Measurements from ENCODE around the gene RAMP3.
A peak's percentile ranks its signal among the peaks of the same experiment; 100 is the strongest.
"Not testable (repeated sequence)": the region's sequence is repeated elsewhere in the genome, so short reads cannot be mapped to it uniquely, and the experiment has no call there.

The RAMP3 gene

GRCh38 chr7:45149606-45150005, 8.0 kb upstream of the RAMP3 start:
- H3K27me3 ChIP-seq (ENCODE audit: low read depth, low read length) = no peaks in the 10 kb centered on the region
- no peaks in the 10 kb centered on the region for H3K9me3 ChIP-seq (ENCODE audit: control insufficient read depth in 1 of 2, low read length in 2 of 2)
- no peak overlapping the region for H3K4me3 ChIP-seq (ENCODE audit: low read depth in 1 of 2, low read length in 2 of 2)
- H3K4me1 ChIP-seq (ENCODE audit: control insufficient read depth in 1 of 2, insufficient read depth in 2 of 2, low read length in 2 of 2) = peaks cover 0 to under 1% of the 10 kb centered on the region in 2 donors
- no peak overlapping the region for H3K27ac ChIP-seq (ENCODE audit: low read length)
- H3K36me3 ChIP-seq (ENCODE audit: control insufficient read depth in 1 of 2, insufficient read depth in 2 of 2, low read length in 2 of 2) = no peaks in the 10 kb centered on the region

DNA sequence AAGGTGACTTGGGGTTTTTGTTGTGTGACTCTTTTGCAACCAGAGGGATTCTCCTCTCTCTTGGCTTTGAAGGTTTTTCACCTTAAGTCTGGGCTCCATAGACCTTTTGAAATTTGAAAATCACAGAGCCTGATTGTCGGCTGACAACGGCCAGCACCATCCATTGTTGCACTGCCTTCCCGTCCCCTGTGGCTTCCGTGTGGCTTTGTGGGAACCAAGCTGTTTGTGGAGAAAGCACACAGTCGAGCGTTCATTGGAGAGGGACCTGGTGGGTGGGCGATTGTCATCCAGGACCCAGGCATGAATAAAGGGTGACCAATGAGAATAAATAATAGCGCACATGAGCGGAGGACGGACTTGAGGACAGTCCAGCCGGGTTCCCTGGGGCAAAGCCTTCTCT, 7.4 kb upstream of the RAMP3 start:
- H3K27ac ChIP-seq (ENCODE audit: low read length) = no peak overlapping the region
- no peak overlapping the region for H3K4me3 ChIP-seq (ENCODE audit: low read depth in 1 of 2, low read length in 2 of 2)
- no peaks in the 10 kb centered on the region for H3K9me3 ChIP-seq (ENCODE audit: control insufficient read depth in 1 of 2, low read length in 2 of 2)
- H3K36me3 ChIP-seq (ENCODE audit: control insufficient read depth in 1 of 2, insufficient read depth in 2 of 2, low read length in 2 of 2) = no peaks in the 10 kb centered on the region
- no peaks in the 10 kb centered on the region for H3K27me3 ChIP-seq (ENCODE audit: low read depth, low read length)
- peaks cover 0 to 4% of the 10 kb centered on the region in 2 donors for H3K4me1 ChIP-seq (ENCODE audit: control insufficient read depth in 1 of 2, insufficient read depth in 2 of 2, low read length in 2 of 2)

GRCh38 chr7:45151131-45151684, 6.4 kb upstream of the RAMP3 start:
- Histone ChIP-seq H3K27me3 (ENCODE audit: low read depth, low read length) (no peaks in the 10 kb centered on the region), H3K36me3 (ENCODE audit: control insufficient read depth in 1 of 2, insufficient read depth in 2 of 2, low read length in 2 of 2) (no peaks in the 10 kb centered on the region), H3K4me1 (ENCODE audit: control insufficient read depth in 1 of 2, insufficient read depth in 2 of 2, low read length in 2 of 2) (peaks cover 0 to 4% of the 10 kb centered on the region in 2 donors), H3K9me3 (ENCODE audit: control insufficient read depth in 1 of 2, low read length in 2 of 2) (no peaks in the 10 kb centered on the region), H3K27ac (ENCODE audit: low read length) (no peak overlapping the region), H3K4me3 (ENCODE audit: low read depth in 1 of 2, low read length in 2 of 2) (no peak overlapping the region)

- H3K36me3 ChIP-seq (ENCODE audit: control insufficient read depth in 1 of 2, insufficient read depth in 2 of 2, low read length in 2 of 2) = no peaks in the 10 kb centered on the region
- H3K4me3 ChIP-seq (ENCODE audit: low read depth in 1 of 2, low read length in 2 of 2) = no peak overlapping the region
- peaks cover 0 to 4% of the 10 kb centered on the region in 2 donors for H3K4me1 ChIP-seq (ENCODE audit: control insufficient read depth in 1 of 2, insufficient read depth in 2 of 2, low read length in 2 of 2)
- H3K27me3 ChIP-seq (ENCODE audit: low read depth, low read length) = peaks cover 1% of the 10 kb centered on the region
- H3K27ac ChIP-seq (ENCODE audit: low read length) = no peak overlapping the region
- no peaks in the 10 kb centered on the region for H3K9me3 ChIP-seq (ENCODE audit: control insufficient read depth in 1 of 2, low read length in 2 of 2)
These were observed 5.6 kb upstream of the RAMP3 start for GRCh38 chr7:45151967-45152366.

GRCh38 chr7:45153233-45153632, 4.4 kb upstream of the RAMP3 start:
- Histone ChIP-seq H3K36me3 (ENCODE audit: control insufficient read depth in 1 of 2, insufficient read depth in 2 of 2, low read length in 2 of 2) (no peaks in the 10 kb centered on the region), H3K4me3 (ENCODE audit: low read depth in 1 of 2, low read length in 2 of 2) (no peak overlapping the region), H3K27me3 (ENCODE audit: low read depth, low read length) (peaks cover 4% of the 10 kb centered on the region), H3K9me3 (ENCODE audit: control insufficient read depth in 1 of 2, low read length in 2 of 2) (no peaks in the 10 kb centered on the region), H3K4me1 (ENCODE audit: control insufficient read depth in 1 of 2, insufficient read depth in 2 of 2, low read length in 2 of 2) (peaks cover 0 to 4% of the 10 kb centered on the region in 2 donors), H3K27ac (ENCODE audit: low read length) (no peak overlapping the region)

DNA sequence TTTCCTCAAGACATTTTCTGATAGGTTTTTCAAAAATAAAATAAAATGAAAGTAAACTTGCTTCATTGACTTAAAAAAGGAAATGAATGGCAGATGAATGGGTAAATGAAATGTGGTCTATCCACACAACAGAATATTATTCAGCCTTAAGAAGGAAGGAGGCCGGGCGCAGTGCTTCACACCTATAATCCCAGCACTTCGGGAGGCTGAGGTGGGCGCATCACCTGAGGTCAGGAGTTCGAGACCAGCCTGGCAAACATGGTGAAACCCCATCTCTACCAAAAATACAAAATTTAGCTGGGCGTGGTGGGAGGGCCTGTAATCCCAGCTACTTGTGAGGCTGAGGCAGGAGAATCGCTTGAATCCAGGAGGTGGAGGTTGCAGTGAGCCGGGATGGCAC, 3.7 kb upstream of the RAMP3 start:
- H3K9me3 ChIP-seq (ENCODE audit: control insufficient read depth in 1 of 2, low read length in 2 of 2); H3K36me3 ChIP-seq (ENCODE audit: control insufficient read depth in 1 of 2, insufficient read depth in 2 of 2, low read length in 2 of 2); H3K4me3 ChIP-seq (ENCODE audit: low read depth in 1 of 2, low read length in 2 of 2); H3K27me3 ChIP-seq (ENCODE audit: low read depth, low read length); H3K4me1 ChIP-seq (ENCODE audit: control insufficient read depth in 1 of 2, insufficient read depth in 2 of 2, low read length in 2 of 2); H3K27ac ChIP-seq (ENCODE audit: low read length): not testable (repeated sequence)

DNA sequence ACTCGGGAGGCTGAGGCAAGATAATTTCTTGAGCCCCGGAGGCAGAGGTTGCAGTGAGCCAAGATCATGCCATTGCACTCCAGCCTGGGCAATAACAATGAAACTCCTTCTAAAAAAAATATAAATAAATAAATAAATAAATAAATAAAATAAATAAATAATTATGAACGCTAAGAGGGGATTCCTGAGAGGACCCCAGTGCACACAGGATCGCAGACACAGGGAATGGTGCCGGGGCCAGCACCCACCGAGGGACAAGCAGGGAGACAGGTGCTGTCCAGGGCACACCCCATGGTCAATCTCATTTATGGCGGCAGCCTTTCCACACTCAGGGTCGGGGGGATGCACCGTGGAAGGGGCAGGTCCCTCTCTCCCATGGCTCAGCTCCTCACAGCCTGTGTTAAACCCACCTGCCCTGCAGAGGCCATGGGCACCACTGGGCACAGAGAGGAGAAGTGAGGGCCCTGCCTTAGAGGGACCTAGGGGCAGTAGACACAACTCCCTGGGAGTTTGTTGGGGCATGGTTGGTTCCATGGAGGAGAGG, 2.2 kb upstream of the RAMP3 start:
- Histone ChIP-seq H3K9me3 (ENCODE audit: control insufficient read depth in 1 of 2, low read length in 2 of 2) (no peaks in the 10 kb centered on the region), H3K4me1 (ENCODE audit: control insufficient read depth in 1 of 2, insufficient read depth in 2 of 2, low read length in 2 of 2) (peaks cover 0 to 4% of the 10 kb centered on the region in 2 donors), H3K27me3 (ENCODE audit: low read depth, low read length) (peaks cover 4% of the 10 kb centered on the region)

GRCh38 chr7:45155941-45156340, 1.6 kb upstream of the RAMP3 start:
- Histone ChIP-seq H3K27ac (ENCODE audit: low read length) (no peak overlapping the region), H3K4me1 (ENCODE audit: control insufficient read depth in 1 of 2, insufficient read depth in 2 of 2, low read length in 2 of 2) (peaks cover 0 to 4% of the 10 kb centered on the region in 2 donors), H3K36me3 (ENCODE audit: control insufficient read depth in 1 of 2, insufficient read depth in 2 of 2, low read length in 2 of 2) (no peaks in the 10 kb centered on the region), H3K4me3 (ENCODE audit: low read depth in 1 of 2, low read length in 2 of 2) (no peak overlapping the region), H3K27me3 (ENCODE audit: low read depth, low read length) (peaks cover 4% of the 10 kb centered on the region), H3K9me3 (ENCODE audit: control insufficient read depth in 1 of 2, low read length in 2 of 2) (no peaks in the 10 kb centered on the region)

More for the DNA sequence above, 2.2 kb upstream of the RAMP3 start:
- Histone ChIP-seq H3K4me3 (ENCODE audit: low read depth in 1 of 2, low read length in 2 of 2) (no peak overlapping the region), H3K36me3 (ENCODE audit: control insufficient read depth in 1 of 2, insufficient read depth in 2 of 2, low read length in 2 of 2) (no peaks in the 10 kb centered on the region), H3K27ac (ENCODE audit: low read length) (no peak overlapping the region)

DNA sequence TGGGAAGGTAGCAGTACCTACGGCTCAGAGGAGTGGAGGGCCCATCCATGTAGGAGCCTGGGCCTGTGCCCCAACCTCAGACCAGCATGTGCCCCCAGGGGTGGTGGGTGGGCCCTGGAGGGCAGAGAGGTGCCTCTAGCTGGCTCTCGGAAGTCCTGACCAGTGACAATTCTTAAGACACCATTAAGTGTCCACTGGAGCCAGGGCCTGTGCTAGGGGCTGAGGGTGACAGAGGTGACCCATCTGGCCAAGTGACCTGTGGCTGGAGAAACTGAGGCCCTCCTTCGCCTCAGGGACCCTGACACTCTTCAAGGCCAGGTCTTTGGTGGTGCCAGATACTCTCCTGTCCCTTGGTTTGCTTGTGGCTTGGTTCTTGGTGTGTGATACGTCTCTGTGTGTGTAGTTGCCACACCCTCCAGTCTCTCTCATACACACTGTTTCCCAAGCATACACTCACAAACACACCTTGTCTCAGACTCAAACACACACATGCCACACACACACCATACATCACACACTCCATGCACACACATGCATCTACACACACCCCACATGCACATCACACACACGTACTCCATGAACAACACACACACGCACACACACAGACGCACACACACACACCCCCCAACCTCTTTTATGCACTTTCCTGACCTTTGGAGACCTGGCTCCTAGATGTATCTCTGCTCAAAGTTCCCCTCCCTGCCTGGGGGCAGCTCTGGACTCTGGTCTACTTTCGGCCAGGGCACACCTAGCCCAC, 897 bp upstream of the RAMP3 start:
- H3K4me3 ChIP-seq (ENCODE audit: low read depth in 1 of 2, low read length in 2 of 2) = peak overlapping the region in 1 of 2 donors; percentile 53

DNA sequence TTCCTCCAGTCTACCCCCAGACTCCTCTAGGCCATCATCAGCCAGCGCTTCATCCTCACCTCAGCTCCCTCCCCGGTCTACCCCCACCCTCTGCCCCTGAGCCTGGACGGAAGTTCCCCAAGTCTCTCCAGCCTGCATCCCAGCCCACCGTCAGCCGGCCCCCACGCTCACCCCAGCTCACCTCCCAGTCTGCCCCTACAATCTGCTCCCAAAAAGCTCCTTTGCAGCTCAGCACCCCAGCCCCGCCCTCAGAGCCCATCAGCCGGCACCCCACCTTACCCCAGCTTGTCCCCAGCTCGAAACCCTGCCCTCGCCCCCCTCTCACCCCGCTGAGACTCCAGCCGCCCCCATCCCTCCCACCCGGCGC, 322 bp upstream of the RAMP3 start:
- Histone ChIP-seq H3K27ac (ENCODE audit: low read length) (no peak overlapping the region), H3K27me3 (ENCODE audit: low read depth, low read length) (peaks cover 4% of the 10 kb centered on the region), H3K9me3 (ENCODE audit: control insufficient read depth in 1 of 2, low read length in 2 of 2) (no peaks in the 10 kb centered on the region), H3K36me3 (ENCODE audit: control insufficient read depth in 1 of 2, insufficient read depth in 2 of 2, low read length in 2 of 2) (no peaks in the 10 kb centered on the region), H3K4me1 (ENCODE audit: control insufficient read depth in 1 of 2, insufficient read depth in 2 of 2, low read length in 2 of 2) (peaks cover 0 to 4% of the 10 kb centered on the region in 2 donors), H3K4me3 (ENCODE audit: low read depth in 1 of 2, low read length in 2 of 2) (peak overlapping the region in 1 of 2 donors; percentile 53)

More for the DNA sequence above, 897 bp upstream of the RAMP3 start:
- H3K4me1 ChIP-seq (ENCODE audit: control insufficient read depth in 1 of 2, insufficient read depth in 2 of 2, low read length in 2 of 2) = peaks cover 0 to 4% of the 10 kb centered on the region in 2 donors
- no peak overlapping the region for H3K27ac ChIP-seq (ENCODE audit: low read length)
- peaks cover 4% of the 10 kb centered on the region for H3K27me3 ChIP-seq (ENCODE audit: low read depth, low read length)
- H3K36me3 ChIP-seq (ENCODE audit: control insufficient read depth in 1 of 2, insufficient read depth in 2 of 2, low read length in 2 of 2) = no peaks in the 10 kb centered on the region
- H3K9me3 ChIP-seq (ENCODE audit: control insufficient read depth in 1 of 2, low read length in 2 of 2) = no peaks in the 10 kb centered on the region

DNA sequence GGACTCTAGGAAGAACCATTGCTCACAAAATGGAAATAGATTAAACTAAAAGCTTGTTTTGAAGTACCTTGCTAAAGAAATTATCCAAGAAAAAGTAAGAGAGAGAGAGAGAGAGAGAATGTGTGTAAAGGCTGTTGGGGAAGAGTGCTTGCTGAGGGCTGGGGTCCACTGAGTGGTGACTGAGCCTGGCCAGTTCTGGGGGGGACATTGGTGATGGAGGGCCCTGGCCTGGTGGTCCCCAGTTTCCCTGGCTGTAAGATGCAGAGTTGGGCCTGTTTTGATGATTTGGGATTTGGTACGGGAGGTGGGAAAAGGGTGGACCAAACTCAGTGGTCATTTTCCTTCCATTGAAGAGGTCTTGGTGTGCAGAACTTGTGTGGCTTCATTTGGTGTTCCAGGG, 880 bp downstream of the RAMP3 start:
- Histone ChIP-seq H3K9me3 (ENCODE audit: control insufficient read depth in 1 of 2, low read length in 2 of 2) (peaks cover 0 to 3% of the 10 kb centered on the region in 2 donors), H3K4me1 (ENCODE audit: control insufficient read depth in 1 of 2, insufficient read depth in 2 of 2, low read length in 2 of 2) (peaks cover 0 to 4% of the 10 kb centered on the region in 2 donors), H3K36me3 (ENCODE audit: control insufficient read depth in 1 of 2, insufficient read depth in 2 of 2, low read length in 2 of 2) (no peaks in the 10 kb centered on the region), H3K27ac (ENCODE audit: low read length) (no peak overlapping the region), H3K27me3 (ENCODE audit: low read depth, low read length) (peaks cover 4% of the 10 kb centered on the region), H3K4me3 (ENCODE audit: low read depth in 1 of 2, low read length in 2 of 2) (peak overlapping the region in 1 of 2 donors; percentile 53)
